ENCODE results near the gene DSP. TPM values are rescaled to one million over a fixed set of nuclear protein-coding genes. Genes with fewer than 3 reads are reported as not detected.
A peak's percentile ranks its signal among the peaks of the same experiment; 100 is the strongest.

Gene DSP, protein sequence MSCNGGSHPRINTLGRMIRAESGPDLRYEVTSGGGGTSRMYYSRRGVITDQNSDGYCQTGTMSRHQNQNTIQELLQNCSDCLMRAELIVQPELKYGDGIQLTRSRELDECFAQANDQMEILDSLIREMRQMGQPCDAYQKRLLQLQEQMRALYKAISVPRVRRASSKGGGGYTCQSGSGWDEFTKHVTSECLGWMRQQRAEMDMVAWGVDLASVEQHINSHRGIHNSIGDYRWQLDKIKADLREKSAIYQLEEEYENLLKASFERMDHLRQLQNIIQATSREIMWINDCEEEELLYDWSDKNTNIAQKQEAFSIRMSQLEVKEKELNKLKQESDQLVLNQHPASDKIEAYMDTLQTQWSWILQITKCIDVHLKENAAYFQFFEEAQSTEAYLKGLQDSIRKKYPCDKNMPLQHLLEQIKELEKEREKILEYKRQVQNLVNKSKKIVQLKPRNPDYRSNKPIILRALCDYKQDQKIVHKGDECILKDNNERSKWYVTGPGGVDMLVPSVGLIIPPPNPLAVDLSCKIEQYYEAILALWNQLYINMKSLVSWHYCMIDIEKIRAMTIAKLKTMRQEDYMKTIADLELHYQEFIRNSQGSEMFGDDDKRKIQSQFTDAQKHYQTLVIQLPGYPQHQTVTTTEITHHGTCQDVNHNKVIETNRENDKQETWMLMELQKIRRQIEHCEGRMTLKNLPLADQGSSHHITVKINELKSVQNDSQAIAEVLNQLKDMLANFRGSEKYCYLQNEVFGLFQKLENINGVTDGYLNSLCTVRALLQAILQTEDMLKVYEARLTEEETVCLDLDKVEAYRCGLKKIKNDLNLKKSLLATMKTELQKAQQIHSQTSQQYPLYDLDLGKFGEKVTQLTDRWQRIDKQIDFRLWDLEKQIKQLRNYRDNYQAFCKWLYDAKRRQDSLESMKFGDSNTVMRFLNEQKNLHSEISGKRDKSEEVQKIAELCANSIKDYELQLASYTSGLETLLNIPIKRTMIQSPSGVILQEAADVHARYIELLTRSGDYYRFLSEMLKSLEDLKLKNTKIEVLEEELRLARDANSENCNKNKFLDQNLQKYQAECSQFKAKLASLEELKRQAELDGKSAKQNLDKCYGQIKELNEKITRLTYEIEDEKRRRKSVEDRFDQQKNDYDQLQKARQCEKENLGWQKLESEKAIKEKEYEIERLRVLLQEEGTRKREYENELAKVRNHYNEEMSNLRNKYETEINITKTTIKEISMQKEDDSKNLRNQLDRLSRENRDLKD (N-terminal part only)
- total RNA-seq = not detected in 2 replicates

DNA sequence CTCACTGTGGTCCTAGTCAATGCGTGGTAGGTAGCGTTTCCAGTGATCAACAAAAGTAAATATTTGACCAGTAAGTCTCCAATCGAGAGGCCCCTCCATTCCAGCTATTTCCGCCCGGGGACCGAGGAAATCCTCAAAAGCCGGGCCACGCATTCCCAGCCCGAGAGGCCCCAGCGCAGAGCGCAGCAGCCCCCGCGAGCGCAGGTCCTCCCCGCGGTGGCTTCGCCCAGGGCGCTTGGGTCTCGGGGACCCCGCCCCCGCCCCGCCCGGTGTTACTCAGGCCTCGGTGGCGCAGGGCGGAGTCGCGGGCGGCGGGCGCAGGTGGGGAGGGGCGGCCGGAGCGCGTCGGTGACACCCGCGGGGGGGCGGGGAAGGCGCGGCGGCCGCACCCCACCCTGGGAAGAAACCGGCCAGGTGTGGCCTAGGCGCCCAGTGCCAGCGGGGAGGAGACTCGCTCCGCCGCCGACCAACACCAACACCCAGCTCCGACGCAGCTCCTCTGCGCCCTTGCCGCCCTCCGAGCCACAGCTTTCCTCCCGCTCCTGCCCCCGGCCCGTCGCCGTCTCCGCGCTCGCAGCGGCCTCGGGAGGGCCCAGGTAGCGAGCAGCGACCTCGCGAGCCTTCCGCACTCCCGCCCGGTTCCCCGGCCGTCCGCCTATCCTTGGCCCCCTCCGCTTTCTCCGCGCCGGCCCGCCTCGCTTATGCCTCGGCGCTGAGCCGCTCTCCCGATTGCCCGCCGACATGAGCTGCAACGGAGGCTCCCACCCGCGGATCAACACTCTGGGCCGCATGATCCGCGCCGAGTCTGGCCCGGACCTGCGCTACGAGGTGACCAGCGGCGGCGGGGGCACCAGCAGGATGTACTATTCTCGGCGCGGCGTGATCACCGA, at the start of gene DSP:
Gene DSP (plus strand): TSS at position 497 of the 890 bp plus-strand sequence. CDS start 245 bp downstream, at position 742.
- peaks cover 6% of the 10 kb centered on the region for H3K4me1 Mint-ChIP-seq (ENCODE audit: low read depth)
- H3K9me3 Mint-ChIP-seq = no peaks in the 10 kb centered on the region
- peaks cover 73% of the 10 kb centered on the region for H3K27me3 Mint-ChIP-seq (ENCODE audit: insufficient read depth)
- peak within 1 kb of the TSS; percentile 82 for H3K4me3 Mint-ChIP-seq
- DNase-seq (ENCODE audit: low spot score) = peak; percentile 3
- H3K36me3 Mint-ChIP-seq (ENCODE audit: low read depth) = no peaks in the 10 kb centered on the region
- no peak within 1 kb of the TSS for H3K27ac Mint-ChIP-seq
- intact Hi-C loops (cut with micrococcal nuclease) = loop anchor here (1.0 to 5.0 kb wide), 3 partner anchors 49 to 1534 kb away; partner anchors contain the start of genes BMP6, NRN1 and SNRNP48

DNA sequence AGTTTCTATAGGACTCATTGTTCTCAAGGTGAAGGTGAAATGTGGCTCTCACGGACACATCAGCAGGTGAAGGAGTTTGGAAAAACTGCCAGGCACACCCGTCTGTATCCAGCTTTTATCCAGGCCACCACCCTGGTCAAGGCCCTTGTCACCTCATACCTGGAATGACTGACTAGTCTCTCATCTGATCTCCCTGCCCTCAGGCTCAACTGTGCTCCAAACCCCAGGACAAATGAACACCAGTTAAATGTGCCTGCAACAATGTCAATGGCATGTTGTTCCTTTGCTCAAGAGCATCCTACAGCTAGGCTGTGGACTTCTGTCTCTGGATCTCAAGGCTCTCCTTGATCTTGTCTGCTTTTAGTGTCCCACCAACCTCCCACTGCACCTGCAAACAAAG, 47.6 kb upstream of the DSP start:
- Mint-ChIP-seq H3K4me1 (ENCODE audit: low read depth) (no peaks in the 10 kb centered on the region), H3K9me3 (no peaks in the 10 kb centered on the region), H3K27ac (no peak overlapping the region), H3K36me3 (ENCODE audit: low read depth) (no peaks in the 10 kb centered on the region), H3K27me3 (ENCODE audit: insufficient read depth) (peaks cover 24% of the 10 kb centered on the region), H3K4me3 (no peak overlapping the region)
- DNase-seq (ENCODE audit: low spot score) = no peak
- intact Hi-C loops (cut with micrococcal nuclease) = no loop called here

DNA sequence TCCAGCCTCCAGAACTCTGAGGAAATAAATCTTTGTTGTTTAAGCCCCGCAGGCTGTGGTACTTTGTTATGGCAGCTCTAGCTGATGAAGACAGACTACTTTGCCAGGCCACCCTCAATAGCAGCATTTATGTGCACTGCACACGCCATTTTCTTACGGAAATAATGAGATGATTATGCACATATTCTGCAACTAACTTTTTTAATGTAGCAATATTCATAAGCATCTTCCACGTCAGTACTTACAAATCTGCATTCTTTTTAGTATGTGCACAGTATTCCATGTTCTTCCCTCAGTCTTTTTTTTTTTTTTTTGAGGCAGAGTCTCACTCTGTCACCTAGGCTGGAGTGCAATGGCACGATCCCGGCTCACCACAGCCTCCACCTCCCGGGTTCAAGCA, 46.8 kb upstream of the DSP start:
- intact Hi-C loops (cut with micrococcal nuclease) = no loop called here
- no peak for DNase-seq (ENCODE audit: low spot score)
- H3K27ac Mint-ChIP-seq = no peak overlapping the region
- H3K4me1 Mint-ChIP-seq (ENCODE audit: low read depth) = no peaks in the 10 kb centered on the region
- H3K4me3 Mint-ChIP-seq = no peak overlapping the region
- H3K9me3 Mint-ChIP-seq = no peaks in the 10 kb centered on the region
- peaks cover 20% of the 10 kb centered on the region for H3K27me3 Mint-ChIP-seq (ENCODE audit: insufficient read depth)
- H3K36me3 Mint-ChIP-seq (ENCODE audit: low read depth) = no peaks in the 10 kb centered on the region

DNA sequence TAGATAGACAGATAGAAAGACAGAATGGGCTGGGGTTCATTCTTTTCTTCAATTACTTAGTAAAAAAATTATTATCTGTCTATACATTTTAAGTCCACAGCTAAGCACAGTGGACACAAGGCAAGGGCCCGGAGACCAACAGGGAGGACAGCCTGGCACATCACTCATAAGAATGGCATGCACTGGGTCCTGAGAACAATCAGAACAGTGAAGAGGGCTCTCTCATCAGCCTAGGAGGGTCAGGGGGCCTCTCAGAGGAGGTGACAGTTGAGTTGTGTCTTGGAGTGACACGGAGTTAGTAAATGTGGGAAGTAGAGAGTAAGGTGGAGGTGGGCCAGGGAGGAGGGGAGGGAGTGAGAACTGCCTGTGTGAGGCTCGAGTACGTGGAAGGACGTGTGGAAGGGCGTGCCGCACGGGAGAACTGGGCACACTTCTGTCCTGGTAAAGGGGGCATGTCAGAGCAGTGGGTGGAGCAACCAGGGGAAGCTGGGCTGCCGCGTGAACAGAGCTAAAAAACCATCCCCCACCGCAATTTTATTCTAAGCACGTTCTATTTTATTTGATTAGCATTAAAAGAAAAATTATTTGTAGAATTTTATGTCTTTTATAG, 45.1 kb upstream of the DSP start:
- no peak for DNase-seq (ENCODE audit: low spot score)
- H3K27ac Mint-ChIP-seq = no peak overlapping the region
- H3K4me3 Mint-ChIP-seq = no peak overlapping the region
- no peaks in the 10 kb centered on the region for H3K36me3 Mint-ChIP-seq (ENCODE audit: low read depth)
- H3K4me1 Mint-ChIP-seq (ENCODE audit: low read depth) = no peaks in the 10 kb centered on the region
- no peaks in the 10 kb centered on the region for H3K9me3 Mint-ChIP-seq
- H3K27me3 Mint-ChIP-seq (ENCODE audit: insufficient read depth) = peaks cover 19% of the 10 kb centered on the region
- intact Hi-C loops (cut with micrococcal nuclease) = no loop called here

DNA sequence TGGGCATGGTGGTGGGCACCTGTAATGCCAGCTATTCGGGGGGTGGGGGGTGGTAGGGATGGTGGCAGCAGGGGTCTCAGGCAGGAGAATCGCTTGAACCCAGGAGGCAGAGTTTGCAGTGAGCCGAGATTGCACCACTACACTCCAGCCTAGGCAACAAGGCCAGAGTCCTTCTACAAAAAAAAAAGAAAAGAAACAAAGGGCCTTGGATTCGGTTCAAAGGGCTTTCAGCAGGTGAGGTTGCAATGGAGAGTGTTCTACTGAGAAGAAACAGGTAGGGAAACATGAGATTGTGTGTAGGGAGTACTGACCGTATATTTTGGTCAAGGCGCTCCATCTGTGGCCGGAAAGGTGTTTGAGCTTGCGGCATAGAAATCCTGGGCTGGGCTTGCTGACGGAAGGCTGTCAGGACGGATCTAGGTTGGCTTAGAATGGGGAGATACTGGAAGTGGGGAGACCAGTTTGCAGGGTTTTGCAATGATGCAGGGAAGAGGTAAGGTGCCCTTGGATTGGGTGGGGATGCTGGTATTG, 40.7 kb upstream of the DSP start:
- no peaks in the 10 kb centered on the region for H3K4me1 Mint-ChIP-seq (ENCODE audit: low read depth)
- peaks cover 9% of the 10 kb centered on the region for H3K27me3 Mint-ChIP-seq (ENCODE audit: insufficient read depth)
- no peaks in the 10 kb centered on the region for H3K36me3 Mint-ChIP-seq (ENCODE audit: low read depth)
- intact Hi-C loops (cut with micrococcal nuclease) = no loop called here
- no peak overlapping the region for H3K27ac Mint-ChIP-seq
- H3K9me3 Mint-ChIP-seq = no peaks in the 10 kb centered on the region
- DNase-seq (ENCODE audit: low spot score) = no peak
- H3K4me3 Mint-ChIP-seq = no peak overlapping the region

DNA sequence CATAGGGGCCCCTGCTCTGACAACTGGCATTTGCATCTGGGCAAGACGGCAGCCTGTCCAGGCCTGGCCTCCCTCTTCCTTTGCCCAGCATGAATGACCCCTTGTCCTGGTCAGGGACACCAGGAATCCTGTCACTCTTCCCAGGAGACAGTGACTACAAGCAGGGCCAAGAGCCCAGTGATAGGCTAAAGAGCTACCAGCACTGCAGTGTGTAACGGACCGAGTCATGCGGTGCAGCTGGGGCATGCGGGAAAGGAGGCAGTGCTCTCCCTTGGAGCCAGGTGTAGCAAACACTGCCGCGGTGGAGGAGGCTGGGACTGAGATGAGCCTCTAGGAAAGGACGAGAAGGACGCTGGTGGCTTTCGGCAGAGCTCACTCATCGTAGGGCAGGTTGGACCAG, 38.7 kb upstream of the DSP start:
- intact Hi-C loops (cut with micrococcal nuclease) = no loop called here
- no peaks in the 10 kb centered on the region for H3K9me3 Mint-ChIP-seq
- no peak for DNase-seq (ENCODE audit: low spot score)
- no peak overlapping the region for H3K4me3 Mint-ChIP-seq
- no peaks in the 10 kb centered on the region for H3K4me1 Mint-ChIP-seq (ENCODE audit: low read depth)
- no peak overlapping the region for H3K27ac Mint-ChIP-seq
- peaks cover 6% of the 10 kb centered on the region for H3K27me3 Mint-ChIP-seq (ENCODE audit: insufficient read depth)
- no peaks in the 10 kb centered on the region for H3K36me3 Mint-ChIP-seq (ENCODE audit: low read depth)

DNA sequence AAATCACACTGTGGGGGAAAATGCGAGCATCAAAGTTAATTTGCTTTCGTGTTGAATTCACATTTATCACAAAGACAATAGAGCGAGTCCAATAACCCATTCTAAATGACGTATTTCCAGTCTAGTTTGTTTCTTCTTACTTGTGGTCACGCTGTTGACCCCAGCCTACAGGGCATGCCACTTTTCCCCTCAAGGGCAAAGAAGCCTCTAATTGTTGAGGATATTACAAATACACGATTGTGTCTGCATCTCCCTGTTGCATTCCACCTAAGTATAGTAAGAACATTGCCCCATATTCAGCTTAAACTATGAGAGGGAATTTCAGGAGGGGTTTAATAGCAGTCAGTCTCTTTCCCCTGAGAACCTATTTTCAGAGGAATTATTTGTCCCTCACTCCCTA, 37.4 kb upstream of the DSP start:
- Mint-ChIP-seq H3K36me3 (ENCODE audit: low read depth) (no peaks in the 10 kb centered on the region), H3K4me3 (no peak overlapping the region), H3K27me3 (ENCODE audit: insufficient read depth) (peaks cover 8% of the 10 kb centered on the region), H3K27ac (no peak overlapping the region), H3K9me3 (no peaks in the 10 kb centered on the region), H3K4me1 (ENCODE audit: low read depth) (no peaks in the 10 kb centered on the region)
- no peak for DNase-seq (ENCODE audit: low spot score)
- intact Hi-C loops (cut with micrococcal nuclease) = no loop called here

DNA sequence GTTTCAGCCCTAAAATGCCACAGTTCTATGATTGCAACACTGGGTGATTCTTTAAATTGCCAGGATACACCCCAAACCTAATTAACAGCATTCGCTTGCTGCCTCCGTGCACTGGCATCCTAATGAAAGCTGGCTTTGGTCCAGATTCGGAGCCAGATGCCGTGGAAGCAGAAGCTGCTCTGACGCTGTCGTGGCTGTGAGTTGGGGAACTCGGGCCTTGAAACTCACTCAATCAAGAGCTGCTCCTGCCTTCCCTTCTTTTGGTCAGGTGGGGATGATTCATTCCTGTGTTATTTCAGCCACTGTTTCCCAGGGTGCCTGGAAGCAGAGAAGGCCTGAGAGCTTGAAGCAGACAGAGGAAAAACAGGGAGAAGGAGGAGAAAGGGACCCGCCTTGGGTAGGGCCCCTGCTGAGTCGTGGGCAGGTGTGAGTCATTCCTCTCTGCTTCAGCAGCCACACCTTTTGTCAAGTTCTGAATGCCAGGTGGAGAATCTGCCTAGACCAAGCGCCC, 36.2 kb upstream of the DSP start:
- Mint-ChIP-seq H3K36me3 (ENCODE audit: low read depth) (no peaks in the 10 kb centered on the region), H3K4me1 (ENCODE audit: low read depth) (no peaks in the 10 kb centered on the region), H3K27ac (no peak overlapping the region), H3K4me3 (no peak overlapping the region), H3K9me3 (no peaks in the 10 kb centered on the region), H3K27me3 (ENCODE audit: insufficient read depth) (peaks cover 8% of the 10 kb centered on the region)
- intact Hi-C loops (cut with micrococcal nuclease) = no loop called here
- no peak for DNase-seq (ENCODE audit: low spot score)

DNA sequence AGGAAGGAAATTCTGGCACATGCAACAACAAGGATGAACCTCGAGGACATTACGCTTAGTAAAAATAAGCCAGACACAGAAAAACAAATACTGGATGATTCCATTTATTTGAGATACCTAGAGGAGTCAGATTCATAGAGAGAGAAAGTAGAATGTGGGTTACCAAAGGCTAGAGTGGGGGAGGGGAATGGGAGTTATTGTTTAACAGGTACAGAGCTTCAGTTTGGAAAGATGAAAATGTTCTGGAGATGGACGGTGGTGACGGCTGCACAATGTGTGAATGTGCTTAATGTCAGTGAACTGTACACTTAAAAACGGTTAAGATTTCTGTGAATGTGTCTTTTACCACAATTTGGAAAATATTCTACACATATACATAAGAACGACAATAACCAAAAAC, 33.9 kb upstream of the DSP start:
- peaks cover 17% of the 10 kb centered on the region for H3K27me3 Mint-ChIP-seq (ENCODE audit: insufficient read depth)
- H3K4me3 Mint-ChIP-seq = no peak overlapping the region
- H3K4me1 Mint-ChIP-seq (ENCODE audit: low read depth) = no peaks in the 10 kb centered on the region
- no peaks in the 10 kb centered on the region for H3K9me3 Mint-ChIP-seq
- no peaks in the 10 kb centered on the region for H3K36me3 Mint-ChIP-seq (ENCODE audit: low read depth)
- no peak for DNase-seq (ENCODE audit: low spot score)
- H3K27ac Mint-ChIP-seq = no peak overlapping the region
- intact Hi-C loops (cut with micrococcal nuclease) = no loop called here

DNA sequence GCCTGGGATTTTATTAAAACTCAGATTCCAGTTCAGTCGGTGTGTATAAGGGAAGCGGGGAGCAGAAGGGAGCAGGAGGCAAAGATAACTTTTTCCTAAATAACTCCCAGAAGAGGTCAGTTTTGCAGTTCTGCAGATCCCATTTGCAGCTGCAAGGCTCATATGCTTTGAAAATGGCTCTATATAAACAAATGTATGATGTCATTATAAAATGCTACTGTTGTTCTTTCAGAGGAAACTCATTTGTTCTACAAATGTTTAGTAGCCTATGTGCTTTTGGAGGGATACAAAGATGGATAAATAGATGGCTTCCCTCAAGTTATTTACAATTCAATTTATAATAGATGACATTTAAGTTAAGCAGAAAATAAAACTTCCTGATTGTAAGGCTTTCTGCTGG, 29.2 kb upstream of the DSP start:
- Mint-ChIP-seq H3K27me3 (ENCODE audit: insufficient read depth) (peaks cover 21% of the 10 kb centered on the region), H3K4me3 (no peak overlapping the region), H3K4me1 (ENCODE audit: low read depth) (no peaks in the 10 kb centered on the region), H3K36me3 (ENCODE audit: low read depth) (no peaks in the 10 kb centered on the region), H3K27ac (no peak overlapping the region), H3K9me3 (no peaks in the 10 kb centered on the region)
- no peak for DNase-seq (ENCODE audit: low spot score)
- intact Hi-C loops (cut with micrococcal nuclease) = no loop called here

DNA sequence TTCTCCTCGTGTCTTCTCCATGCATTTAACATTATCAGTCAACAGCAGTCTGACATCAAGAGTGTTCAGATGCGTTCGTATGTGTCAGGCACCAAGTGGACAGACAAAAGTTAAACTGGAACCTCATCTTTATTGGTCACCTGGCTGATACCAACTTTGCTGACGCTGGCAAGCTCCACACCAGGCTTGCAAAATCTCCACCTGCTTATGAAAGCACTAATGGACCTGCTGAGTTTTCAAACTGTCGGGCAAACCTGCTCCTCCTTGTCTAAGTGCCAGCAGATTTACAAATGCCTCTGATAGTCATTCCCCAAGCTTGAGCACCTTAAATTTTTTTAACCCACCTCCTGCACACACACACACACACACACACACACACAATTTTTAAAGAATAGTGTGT, 27.9 kb upstream of the DSP start:
- no peak overlapping the region for H3K27ac Mint-ChIP-seq
- no peak for DNase-seq (ENCODE audit: low spot score)
- no peaks in the 10 kb centered on the region for H3K4me1 Mint-ChIP-seq (ENCODE audit: low read depth)

More for the DNA sequence above, 27.9 kb upstream of the DSP start:
- Mint-ChIP-seq H3K9me3 (no peaks in the 10 kb centered on the region), H3K27me3 (ENCODE audit: insufficient read depth) (peaks cover 21% of the 10 kb centered on the region), H3K4me3 (no peak overlapping the region), H3K36me3 (ENCODE audit: low read depth) (no peaks in the 10 kb centered on the region)
- intact Hi-C loops (cut with micrococcal nuclease) = no loop called here

All from activated T-helper 1 cell treated with anti-CD3 and anti-CD28 coated beads, Interleukin-12 subunit alpha, Interleukin-12 subunit beta, Interleukin-2, Interleukin-4 antibody, amounts not matched to agents 30 ng/mL and 10 ng/mL and 1 ng/mL, durations not matched to agents 14 hours and 24 hours and 36 hours (primary cell).